Right lobe of liver (tissue), 4 donors: Measurements from ENCODE around the gene SEPTIN5.

Source experiments
- CTCF ChIP-seq, 4 donors: fragments of 200-600 bp in 3 of 4; fragments of 450-650 bp in 1 of 4; IDR thresholded peaks; one replicate each; pipeline versions ENCODE4 v1.5.1 to v1.8.0; 2016 to 2022; ENCODE audit warnings: antibody characterized with exemption in 4 of 4, mild to moderate bottlenecking in 2 of 4
- POLR2A ChIP-seq: fragments of 450-650 bp; IDR thresholded peaks from one replicate; pipeline ENCODE4 v1.6.1; 2017; ENCODE audit warnings: antibody characterized with exemption, mild to moderate bottlenecking
- donor health status: DM: no; HTN: no; CAD: no.
- donor health status: DM: no; HTN: no; CAD: no.
- donor health status: DM: no; HTN: yes; CAD: no.

GRCh38 chr22:19739911-19740449, 25.7 kb downstream of the SEPTIN5 start:
- no peak for TF ChIP-seq CTCF (IDR thresholded peaks at IDR 0.05)
- TF ChIP-seq POLR2A, result no peak
